NCI-H748 (cell line): ENCODE results near the gene SESN3.
"Not testable (repeated sequence)": the region's sequence is repeated elsewhere in the genome, so short reads cannot be mapped to it uniquely, and the experiment has no call there.

Experiments used
- DNase-seq: peaks from one replicate; lab custom pipeline; 2025; ENCODE audit not compliant: unreplicated experiment; lab: John Stamatoyannopoulos, UW

The SESN3 gene

GRCh38 chr11:95231127-95231880, at the start of gene SESN3:
Gene SESN3 (minus strand): TSS chr11:95231202. CDS start chr11:95230860, 342 bp downstream.
- DNase-seq: peak; percentile 98

- no peak for DNase-seq
These were observed 49.2 kb upstream of the SESN3 start for GRCh38 chr11:95279921-95280868.

DNA sequence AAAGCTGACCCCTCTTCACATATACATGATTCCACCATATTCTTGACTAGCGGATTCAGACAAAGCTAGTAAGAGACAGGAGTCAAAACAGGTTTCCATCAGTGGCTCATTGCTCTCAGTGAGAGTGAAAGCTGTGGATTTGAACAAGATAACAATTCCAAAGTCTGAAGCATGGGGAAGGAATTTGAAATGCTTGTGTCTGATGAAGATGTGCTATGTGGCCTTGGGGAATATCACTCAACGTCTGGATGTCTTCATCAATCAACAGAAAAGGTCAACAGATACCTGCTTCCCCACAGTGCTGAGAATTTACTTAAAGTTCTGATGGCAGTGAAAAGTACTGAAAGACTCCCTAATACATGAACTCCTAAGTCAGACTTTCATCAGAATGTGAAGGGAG, 46.9 kb upstream of the SESN3 start:
- DNase-seq: no peak

DNA sequence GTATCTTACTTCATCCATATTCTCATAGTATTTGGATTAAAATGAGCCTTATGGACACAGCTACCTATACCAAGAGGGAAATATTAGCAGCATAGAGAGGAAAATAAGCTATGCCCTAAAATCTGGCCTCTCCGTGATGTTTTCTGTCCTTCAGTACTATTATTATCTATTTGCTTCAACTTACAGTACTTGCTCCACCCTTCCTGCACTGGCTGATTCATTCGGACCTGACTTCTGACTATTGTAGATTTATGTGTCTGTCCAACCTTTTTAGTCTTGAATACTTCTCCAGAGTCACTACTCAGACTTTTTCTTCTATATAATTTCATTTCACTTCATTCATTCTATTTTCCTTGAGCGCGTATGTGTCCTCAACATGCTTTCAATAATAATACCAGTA, 45.1 kb upstream of the SESN3 start:
- no peak for DNase-seq

DNA sequence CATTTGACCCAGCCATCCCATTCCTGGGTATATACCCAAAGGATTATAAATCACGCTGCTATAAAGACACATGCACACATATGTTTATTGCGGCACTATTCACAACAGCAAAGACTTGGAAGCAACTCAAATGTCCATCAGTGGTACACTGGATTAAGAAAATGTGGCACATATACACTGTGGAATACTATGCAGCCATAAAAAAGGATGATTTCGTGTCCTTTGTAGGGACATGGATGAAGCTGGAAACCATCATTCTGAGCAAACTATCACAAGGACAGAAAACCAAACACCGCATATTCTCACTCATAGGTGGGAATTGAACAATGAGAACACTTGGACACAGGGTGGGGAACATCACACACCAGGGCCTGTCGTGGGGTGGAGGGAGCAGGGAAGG, 42.6 kb upstream of the SESN3 start:
- DNase-seq: not testable (repeated sequence)

GRCh38 chr11:95269036-95269819, 38.2 kb upstream of the SESN3 start:
- DNase-seq: no peak

DNA sequence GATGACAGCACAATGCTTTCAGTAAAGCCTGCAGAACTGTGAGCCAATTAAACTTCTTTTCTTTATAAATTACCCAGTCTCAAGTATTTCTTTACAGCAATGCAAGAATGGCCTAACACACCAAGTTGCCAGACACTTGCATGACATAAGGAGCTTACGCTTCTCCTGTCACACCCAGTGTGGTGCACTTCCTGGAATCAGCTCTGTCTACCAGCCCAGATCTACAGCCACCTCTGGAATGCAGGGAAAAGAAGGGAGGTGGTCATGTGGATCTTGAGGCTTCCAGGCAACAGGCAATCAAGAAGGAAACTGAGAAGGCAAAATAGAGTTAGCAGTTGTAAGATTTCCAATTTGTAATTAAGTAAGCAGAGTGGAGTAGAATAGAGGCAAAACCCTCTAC, 37.4 kb upstream of the SESN3 start:
- DNase-seq: no peak

- DNase-seq: no peak
These were observed 36.7 kb upstream of the SESN3 start for GRCh38 chr11:95267601-95268213.

DNA sequence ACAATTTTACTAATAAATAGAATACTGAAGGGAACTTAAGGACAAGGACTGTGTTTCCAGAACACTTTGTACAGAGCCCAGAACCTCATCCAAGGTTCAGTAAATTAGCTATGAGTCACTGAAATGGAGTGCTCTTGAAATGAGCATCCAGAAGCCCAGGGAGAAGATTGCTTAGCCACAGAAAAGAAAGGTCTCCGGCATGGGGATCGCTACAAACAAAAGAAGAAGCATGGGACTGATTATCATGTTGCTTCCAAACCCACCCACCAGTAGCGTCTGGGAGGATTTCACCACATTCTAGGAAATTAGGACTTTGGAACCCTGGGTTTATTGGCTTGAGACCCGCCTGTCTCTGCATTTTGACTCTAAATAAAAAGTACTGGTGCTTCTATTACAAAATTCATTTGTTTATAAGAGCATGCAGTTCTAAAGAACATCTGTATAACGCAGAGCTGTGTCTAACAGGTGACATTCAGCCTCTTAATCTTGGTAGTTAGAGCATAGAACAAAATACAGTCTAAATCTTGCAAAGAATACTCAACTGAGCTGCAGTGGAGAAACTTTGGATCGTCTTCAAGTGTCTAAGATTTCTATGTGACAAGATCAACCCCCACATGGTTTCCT, 35.9 kb upstream of the SESN3 start:
- DNase-seq: no peak

- DNase-seq: no peak
These were observed 33.9 kb upstream of the SESN3 start for GRCh38 chr11:95264881-95265280.

- DNase-seq: no peak
These were observed 32.2 kb upstream of the SESN3 start for GRCh38 chr11:95262994-95263765.

DNA sequence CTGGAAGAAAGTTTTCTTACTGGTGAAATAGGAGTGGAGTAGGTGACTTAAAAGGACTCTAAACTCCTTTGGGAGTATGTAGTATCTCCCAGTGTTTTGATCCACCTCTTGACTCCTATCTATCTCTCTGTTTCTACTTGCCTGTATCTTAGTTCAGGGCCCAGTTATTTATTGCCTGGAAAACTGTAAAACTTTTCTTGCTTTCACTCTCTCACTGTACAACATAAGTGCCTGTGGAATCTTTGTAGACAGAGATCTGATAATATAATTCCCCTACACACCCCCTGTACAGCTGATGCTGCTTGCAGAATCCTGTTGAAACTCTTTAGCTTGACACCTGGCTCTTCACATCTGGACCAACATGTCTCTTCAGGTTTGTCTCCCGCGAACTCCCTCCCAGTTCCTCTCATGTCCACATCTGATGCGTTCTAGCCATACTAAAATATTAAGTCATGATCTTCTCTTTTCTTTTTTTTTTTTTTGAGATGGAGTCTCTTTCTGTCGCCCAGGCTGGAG, 26.5 kb upstream of the SESN3 start:
- DNase-seq: no peak

- DNase-seq: no peak
These were observed 25.3 kb upstream of the SESN3 start for GRCh38 chr11:95256321-95256779.

GRCh38 chr11:95255251-95256145, 24.5 kb upstream of the SESN3 start:
- DNase-seq: no peak

DNA sequence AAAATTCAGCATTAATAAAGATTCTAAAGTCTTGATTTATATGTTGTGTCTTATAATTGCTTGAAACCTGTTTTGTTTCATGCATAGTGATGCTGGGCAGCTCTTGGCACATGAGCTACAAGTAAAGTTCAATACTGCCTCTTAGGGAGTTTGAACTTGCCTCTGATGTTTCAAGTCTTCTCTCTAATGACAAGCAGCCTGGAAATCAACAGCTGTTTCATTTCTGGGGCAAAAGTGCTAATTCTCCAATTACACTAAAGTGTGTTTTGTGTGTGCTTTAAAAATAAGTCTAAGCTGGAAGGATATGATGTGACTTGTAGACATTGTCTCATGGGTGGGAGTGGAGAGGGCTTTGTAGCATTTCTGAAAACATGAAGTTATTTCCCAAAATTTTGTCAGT, 23.7 kb upstream of the SESN3 start:
- DNase-seq: no peak

GRCh38 chr11:95254131-95254704, 23.2 kb upstream of the SESN3 start:
- peak; percentile 84 for DNase-seq

DNA sequence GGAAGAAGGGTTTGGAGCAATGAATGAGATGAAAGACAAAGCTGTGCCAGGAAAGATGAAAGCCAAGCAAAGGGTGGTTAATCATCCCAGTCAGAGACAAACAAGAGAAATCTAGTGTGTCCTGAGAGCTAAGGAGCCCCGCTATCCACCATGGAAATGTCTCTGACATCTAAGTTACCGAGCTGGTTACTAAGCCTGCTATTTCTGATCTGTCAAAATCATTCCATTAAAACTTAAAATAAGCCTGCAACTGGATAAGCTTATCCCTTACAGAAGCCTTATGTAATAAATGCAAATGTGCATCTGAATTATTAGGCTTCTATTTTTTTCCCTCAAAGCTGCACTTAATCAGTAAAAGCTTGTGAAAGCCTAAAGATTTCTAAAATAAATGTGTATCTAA, 22.1 kb upstream of the SESN3 start:
- no peak for DNase-seq

GRCh38 chr11:95252586-95252985, 21.6 kb upstream of the SESN3 start:
- DNase-seq: no peak
